Erythroblast (primary cell): Measurements from ENCODE around the gene ZNF503.

ENCODE experiments used
- GATA1 ChIP-seq: IDR thresholded peaks from 2 replicates; pipeline ENCODE4 v1.6.1; 2011; ENCODE audit warnings: low read depth, mild to moderate bottlenecking, control low read depth, low read length, moderate library complexity
- POLR2A ChIP-seq: IDR thresholded peaks from 2 replicates; pipeline ENCODE4 v1.6.1; 2011; ENCODE audit warnings: mild to moderate bottlenecking, low read length

DNA sequence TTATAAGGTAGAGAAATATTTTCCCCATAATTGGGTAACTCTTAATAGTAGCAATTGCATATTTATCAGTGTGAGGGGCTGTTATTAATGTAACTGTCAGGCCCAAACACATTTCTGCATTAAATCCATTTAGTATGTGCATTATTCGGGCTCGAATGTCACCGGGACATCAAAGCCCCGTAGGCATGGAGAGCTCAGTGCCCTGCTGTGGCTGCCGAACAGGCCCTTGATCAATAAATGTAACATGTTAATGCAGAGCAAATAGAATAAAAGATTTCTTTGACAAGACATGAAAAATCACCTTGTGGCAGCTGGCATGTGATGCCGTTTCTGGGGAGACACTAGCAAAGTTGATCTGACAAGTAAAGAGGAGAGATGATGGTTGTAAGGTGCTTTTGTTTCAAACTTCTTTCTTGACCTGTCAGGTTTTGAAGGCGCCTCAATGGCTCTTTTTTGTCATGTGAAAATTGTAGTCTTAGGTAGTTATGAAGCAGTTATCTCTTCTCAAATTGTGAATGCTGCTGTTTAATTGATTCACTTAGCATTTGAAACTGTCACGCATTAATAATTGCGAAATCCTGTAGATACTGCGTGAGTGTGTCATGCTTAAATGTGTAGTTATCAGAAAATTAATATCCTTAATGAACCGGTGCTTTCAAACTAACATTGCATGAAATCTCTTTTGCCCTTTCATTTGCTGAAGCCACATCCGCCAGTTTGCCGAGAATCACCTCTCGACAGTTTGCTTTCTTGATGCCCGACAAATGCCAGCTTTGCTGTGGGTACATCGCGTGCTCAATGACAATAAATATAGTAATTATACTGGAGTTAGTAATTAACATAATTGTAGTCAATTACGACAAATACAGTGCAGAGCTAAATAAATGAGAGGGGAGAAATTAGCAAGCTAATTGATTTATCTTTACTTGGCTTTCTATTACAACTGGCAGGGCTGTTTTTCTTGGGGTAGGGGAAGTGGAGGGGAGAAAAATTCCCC is 49.4 kb upstream of the ZNF503 start:
- no peak for TF ChIP-seq POLR2A
- no peak for TF ChIP-seq GATA1
